BE2C (cell line): ENCODE results near the gene AKAP13.
"Not testable (repeated sequence)": the region's sequence is repeated elsewhere in the genome, so short reads cannot be mapped to it uniquely, and the experiment has no call there.

ENCODE experiments used
- DNase-seq: peaks from one replicate; pipeline ENCODE4 v3.0.0-alpha.2; 2020
- H3K27me3 ChIP-seq: fragments of 250-450 bp; sonication (Bioruptor Pico); 2 replicates; pipeline ENCODE4 v1.5.1; 2020; ENCODE audit warnings: mild to moderate bottlenecking
- H3K36me3 ChIP-seq: fragments of 250-450 bp; sonication (Bioruptor Pico); 2 replicates; pipeline ENCODE4 v1.5.1; 2020; ENCODE audit warnings: mild to moderate bottlenecking
- H3K4me1 ChIP-seq: fragments of 250-450 bp; sonication (Bioruptor Pico); 2 replicates; pipeline ENCODE4 v1.5.1; 2020
- H3K4me3 ChIP-seq: 2 replicates; pipeline ENCODE4 v1.5.1; 2011; ENCODE audit warnings: low read depth, low read length
- H3K9me3 ChIP-seq: fragments of 250-450 bp; sonication (Bioruptor Pico); 2 replicates; pipeline ENCODE4 v1.5.1; 2020
- TF ChIP-seq, protein P1 (sequence below): IDR thresholded peaks from 2 replicates; pipeline ENCODE4 v1.5.1; 2012; ENCODE audit warnings: mild to moderate bottlenecking, low read depth, low read length

Gene AKAP13

DNA sequence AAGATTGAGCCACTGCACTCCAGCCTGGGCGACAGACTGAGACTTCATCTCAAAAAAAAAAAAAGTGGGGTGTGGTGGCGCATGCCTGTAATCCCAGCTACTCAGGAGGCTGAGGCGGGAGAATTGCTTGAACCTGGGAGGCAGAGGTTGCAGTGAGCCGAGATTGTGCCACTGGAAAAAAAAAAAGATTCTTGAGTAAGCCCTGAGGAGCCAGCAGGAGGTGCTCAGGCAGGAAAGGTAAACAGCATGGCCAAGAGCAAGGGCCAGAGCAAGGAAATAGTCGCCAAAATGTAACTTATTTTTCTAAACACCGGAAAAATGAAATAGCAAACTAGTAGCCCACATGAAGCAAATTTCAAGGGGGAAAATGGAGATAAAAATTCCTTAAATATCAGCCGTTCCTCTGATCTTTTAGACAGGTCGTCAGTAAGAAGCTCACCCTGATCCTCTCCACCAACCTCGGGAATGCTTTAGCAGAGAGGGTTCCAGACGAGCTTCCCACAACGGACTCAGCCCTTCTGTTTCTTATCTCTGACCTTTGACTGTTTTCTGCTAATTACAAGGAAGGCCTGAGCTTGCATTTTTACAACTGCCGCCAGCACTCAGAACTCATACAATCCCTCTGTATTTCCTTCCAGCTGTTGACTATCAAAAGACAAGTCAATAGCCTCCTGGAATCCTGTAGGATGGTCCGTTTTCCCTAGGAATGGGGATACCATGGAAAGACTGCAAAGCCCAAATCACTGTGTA lies 45.0 kb upstream of the AKAP13 start:
- Histone ChIP-seq H3K27me3 (no peaks in the 10 kb centered on the region), H3K36me3 (no peaks in the 10 kb centered on the region), H3K4me1 (peaks cover 4% of the 10 kb centered on the region; the same call in 1 of the 2 replicates), H3K4me3 (no peak overlapping the region), H3K9me3 (no peaks in the 10 kb centered on the region)
- DNase-seq = no peak
- TF ChIP-seq, protein P1, sequence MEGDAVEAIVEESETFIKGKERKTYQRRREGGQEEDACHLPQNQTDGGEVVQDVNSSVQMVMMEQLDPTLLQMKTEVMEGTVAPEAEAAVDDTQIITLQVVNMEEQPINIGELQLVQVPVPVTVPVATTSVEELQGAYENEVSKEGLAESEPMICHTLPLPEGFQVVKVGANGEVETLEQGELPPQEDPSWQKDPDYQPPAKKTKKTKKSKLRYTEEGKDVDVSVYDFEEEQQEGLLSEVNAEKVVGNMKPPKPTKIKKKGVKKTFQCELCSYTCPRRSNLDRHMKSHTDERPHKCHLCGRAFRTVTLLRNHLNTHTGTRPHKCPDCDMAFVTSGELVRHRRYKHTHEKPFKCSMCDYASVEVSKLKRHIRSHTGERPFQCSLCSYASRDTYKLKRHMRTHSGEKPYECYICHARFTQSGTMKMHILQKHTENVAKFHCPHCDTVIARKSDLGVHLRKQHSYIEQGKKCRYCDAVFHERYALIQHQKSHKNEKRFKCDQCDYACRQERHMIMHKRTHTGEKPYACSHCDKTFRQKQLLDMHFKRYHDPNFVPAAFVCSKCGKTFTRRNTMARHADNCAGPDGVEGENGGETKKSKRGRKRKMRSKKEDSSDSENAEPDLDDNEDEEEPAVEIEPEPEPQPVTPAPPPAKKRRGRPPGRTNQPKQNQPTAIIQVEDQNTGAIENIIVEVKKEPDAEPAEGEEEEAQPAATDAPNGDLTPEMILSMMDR = no peak

DNA sequence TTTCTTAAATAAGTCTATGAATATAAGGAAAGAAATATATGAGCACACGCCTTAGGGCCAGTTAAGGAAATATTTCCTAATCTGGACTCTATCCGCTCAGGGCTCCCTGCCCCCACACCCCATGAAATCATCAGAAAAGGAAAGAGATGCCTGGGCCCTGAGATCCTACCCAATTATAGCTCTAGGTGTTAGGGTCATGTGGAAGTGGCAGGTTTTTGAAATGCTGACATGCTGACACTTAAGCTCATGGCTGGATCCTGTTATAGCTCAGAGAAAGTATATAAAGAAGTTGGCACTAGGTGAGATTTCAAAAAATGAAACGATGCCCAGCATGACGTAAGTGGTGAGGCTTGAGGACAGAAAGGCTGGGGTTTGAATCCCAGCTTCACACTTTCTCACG lies 43.5 kb upstream of the AKAP13 start:
- TF ChIP-seq, protein P1 = no peak
- H3K4me1 ChIP-seq = no peaks in the 10 kb centered on the region

DNA sequence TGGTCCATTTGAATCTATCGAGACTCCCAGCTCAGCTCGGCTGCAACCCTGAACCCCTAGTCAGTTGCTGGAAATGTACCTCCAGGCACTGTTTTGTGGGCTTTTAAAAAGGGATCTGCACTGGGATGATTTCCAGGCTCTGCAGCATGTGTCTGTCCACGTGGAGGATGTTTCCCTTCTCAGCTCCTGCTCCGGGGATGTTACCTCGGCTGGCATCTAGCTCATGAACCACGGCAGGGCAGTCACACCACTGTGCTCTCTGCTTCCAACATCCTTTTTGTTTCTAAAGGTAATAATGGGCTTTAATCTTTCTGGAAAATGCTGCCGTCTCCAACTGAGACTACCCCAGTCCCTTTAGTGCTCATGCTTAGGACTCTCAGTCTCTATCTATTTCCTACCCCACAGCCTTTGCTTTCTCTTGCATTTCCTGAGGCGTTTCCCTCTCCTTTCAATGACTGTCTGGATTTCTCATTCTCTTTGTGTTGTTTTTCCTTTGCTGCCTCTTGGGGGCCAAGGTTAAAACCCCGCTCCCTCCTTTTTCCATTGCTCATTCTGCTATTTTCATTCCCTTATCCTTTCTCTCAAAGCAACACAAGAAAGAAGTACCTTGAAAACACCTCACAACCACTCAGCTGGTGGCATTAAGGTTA lies 42.9 kb upstream of the AKAP13 start:
- TF ChIP-seq, protein P1 = no peak
- no peak for DNase-seq

More for the DNA sequence above, 43.5 kb upstream of the AKAP13 start:
- no peak for DNase-seq
- no peaks in the 10 kb centered on the region for H3K36me3 ChIP-seq
- H3K9me3 ChIP-seq = no peaks in the 10 kb centered on the region
- no peak overlapping the region for H3K4me3 ChIP-seq
- no peaks in the 10 kb centered on the region for H3K27me3 ChIP-seq

DNA sequence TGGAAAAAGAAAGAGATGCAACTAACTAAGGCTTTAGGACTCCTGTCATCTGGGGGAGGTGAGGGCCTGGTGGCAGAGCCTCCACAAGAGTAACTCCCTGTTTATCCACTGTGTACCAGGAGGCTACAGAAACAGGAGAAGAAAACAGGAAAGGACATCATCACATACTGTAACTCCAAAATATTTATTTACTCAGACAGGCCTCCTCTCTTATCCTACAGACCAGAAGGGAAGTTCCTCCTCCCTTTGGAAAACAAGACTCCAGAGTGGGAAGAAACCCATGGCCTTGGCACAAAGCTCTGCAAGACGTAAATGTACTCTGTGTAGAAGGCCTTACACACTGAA lies 40.1 kb upstream of the AKAP13 start:
- no peak overlapping the region for H3K4me3 ChIP-seq
- H3K4me1 ChIP-seq = no peaks in the 10 kb centered on the region
- no peaks in the 10 kb centered on the region for H3K36me3 ChIP-seq

More for the DNA sequence above, 42.9 kb upstream of the AKAP13 start:
- no peaks in the 10 kb centered on the region for H3K27me3 ChIP-seq
- no peak overlapping the region for H3K4me3 ChIP-seq
- no peaks in the 10 kb centered on the region for H3K36me3 ChIP-seq
- H3K9me3 ChIP-seq = no peaks in the 10 kb centered on the region
- H3K4me1 ChIP-seq = no peaks in the 10 kb centered on the region

DNA sequence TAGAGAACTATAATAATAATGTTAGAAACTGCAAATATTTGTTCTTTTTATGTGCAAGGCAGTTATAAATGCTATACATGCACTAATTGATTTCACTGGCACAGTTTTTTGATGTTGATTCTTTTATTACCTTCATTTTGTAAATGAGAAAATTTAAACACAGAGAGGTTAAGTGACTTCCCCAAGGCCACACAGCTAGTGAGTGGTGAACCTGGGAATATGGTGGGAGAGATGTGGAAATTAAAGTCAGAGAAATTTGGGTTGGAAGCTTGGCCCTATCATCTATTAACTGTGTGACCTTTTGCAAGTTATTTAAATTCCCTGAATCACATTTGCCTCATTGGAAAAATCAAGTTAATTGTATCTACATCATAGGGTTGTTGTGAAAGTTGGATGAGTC lies 39.6 kb upstream of the AKAP13 start:
- no peak for DNase-seq
- no peaks in the 10 kb centered on the region for H3K36me3 ChIP-seq
- H3K4me3 ChIP-seq = no peak overlapping the region
- TF ChIP-seq, protein P1 = no peak
- no peaks in the 10 kb centered on the region for H3K9me3 ChIP-seq
- H3K27me3 ChIP-seq = no peaks in the 10 kb centered on the region
- no peaks in the 10 kb centered on the region for H3K4me1 ChIP-seq

More for the DNA sequence above, 40.1 kb upstream of the AKAP13 start:
- Histone ChIP-seq H3K27me3 (no peaks in the 10 kb centered on the region), H3K9me3 (no peaks in the 10 kb centered on the region)
- TF ChIP-seq, protein P1 = no peak
- DNase-seq = no peak

DNA sequence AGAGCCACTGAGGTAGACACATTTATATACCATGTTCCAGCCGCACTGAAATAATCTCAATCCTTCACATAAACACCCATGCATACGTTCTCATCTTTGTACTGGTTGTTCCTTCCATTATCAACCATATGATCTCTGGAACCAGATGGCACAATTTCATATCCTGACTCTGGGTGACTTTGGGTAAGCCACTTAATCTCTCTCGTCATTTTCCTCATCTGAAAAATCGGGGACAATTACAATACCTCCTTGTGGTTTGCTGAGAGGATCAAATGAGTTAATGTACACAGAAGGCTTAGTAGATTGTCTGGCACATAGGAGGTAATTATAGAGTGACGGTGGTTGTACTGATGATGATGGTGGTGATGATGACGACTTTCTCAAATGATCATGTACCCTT lies 38.2 kb upstream of the AKAP13 start:
- not testable (repeated sequence) for H3K9me3 ChIP-seq, DNase-seq, H3K36me3 ChIP-seq, H3K4me1 ChIP-seq, H3K27me3 ChIP-seq, H3K4me3 ChIP-seq

DNA sequence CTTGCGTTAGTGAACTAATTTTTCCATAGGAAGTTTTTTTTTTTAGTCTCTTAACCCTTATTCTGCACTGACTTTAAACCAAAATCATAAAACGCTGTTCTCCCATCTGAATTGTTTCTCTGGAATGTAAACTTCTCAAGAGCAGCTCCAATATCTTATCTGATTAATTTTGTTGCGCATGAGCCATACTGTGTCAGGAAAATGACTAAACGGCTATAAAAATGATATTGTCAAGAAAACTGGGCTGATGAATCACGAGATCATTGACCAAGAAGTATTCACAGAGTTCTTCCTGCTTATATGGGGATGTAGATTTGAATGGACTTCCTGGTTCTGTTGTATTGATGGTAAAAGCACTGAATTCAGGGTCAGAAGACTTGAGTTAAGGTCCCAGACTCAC lies 37.0 kb upstream of the AKAP13 start:
- not testable (repeated sequence) for H3K36me3 ChIP-seq

DNA sequence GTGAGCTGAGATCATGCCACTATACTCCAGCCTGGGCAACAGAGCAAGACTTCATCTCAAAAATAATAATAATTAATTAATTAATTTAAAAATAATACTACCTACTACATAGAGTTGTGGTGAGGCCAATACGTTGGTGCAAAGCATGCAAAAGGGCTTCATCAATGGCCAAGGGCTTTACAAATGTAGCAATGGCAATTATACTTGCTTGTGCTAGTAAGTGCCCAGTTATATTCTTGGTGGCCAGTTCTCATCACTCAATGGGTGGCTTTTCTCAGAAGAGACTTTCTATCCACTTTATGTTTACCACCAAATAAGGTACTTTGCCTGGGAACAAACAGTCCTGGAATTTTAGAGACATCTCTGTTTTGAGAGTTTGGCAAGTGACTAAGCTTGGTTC lies 36.2 kb upstream of the AKAP13 start:
- DNase-seq, H3K9me3 ChIP-seq, H3K36me3 ChIP-seq, H3K4me3 ChIP-seq, H3K27me3 ChIP-seq, H3K4me1 ChIP-seq: not testable (repeated sequence)

More for the DNA sequence above, 37.0 kb upstream of the AKAP13 start:
- not testable (repeated sequence) for H3K9me3 ChIP-seq, H3K4me1 ChIP-seq, DNase-seq, H3K27me3 ChIP-seq, H3K4me3 ChIP-seq

DNA sequence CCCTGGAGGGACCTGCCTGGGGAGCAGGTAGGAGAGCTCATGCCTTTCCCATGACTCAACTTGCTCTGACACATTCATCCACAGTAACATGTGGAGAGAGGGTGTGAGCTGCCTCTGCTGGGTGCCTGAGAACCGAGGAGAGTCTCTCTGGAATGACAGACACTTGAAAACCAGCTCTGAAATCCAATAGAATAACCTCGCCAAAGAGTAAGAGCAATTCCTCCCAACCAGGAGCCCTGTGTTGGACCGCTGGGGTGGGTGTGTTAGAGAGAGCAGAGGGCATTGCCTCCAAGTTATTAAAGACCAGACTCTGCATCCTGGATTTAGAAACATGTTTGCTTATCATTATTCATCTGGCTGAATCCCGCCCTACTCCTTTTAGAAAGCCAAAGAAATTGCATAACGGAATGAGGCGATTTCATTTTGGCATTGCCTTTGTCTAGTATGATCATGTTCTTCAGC lies 35.7 kb upstream of the AKAP13 start:
- not testable (repeated sequence) for H3K36me3 ChIP-seq, H3K4me1 ChIP-seq, H3K4me3 ChIP-seq, H3K27me3 ChIP-seq, DNase-seq, H3K9me3 ChIP-seq

DNA sequence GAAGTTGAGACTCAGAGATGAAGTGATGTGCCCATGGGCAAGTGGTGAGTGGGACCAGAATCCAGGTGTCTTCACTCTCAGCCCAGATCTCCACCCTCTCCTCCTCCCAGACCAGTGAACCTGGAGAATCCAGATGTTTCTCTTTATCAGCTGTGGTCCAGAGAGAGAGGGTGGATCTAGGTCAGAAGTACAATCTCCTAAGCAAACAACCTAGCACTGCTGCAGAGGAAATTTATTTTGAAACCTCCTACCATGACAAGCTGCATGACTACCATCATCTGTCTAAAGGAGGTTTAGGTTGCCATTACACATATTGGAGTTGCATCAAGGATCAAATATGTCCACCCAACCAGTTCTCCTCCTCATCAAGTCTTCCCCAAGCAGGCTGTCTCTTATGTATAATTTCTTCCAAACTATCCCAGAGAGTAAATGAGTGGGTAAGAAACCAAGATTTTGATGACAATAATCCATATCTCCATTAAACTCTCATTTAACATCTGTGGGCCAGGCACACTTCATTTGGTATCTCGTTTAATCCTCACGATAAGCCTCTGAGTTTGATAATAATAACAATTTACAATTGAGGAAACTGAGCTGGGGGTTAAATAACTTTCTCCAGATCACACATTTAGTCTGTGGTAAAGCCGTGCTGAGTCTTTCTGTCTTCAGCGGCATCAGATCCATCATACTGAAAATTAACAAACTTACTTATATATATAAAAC lies 35.0 kb upstream of the AKAP13 start:
- H3K4me3 ChIP-seq, H3K27me3 ChIP-seq, H3K36me3 ChIP-seq, DNase-seq, H3K9me3 ChIP-seq, H3K4me1 ChIP-seq: not testable (repeated sequence)
